Mesenchymal stem cell (in vitro differentiated cells and primary cell): ENCODE data around the gene C21orf58.

Source experiments
- DNase-seq: peaks from one replicate; pipeline ENCODE4 v3.0.0-alpha.2; 2013
- H2AFZ ChIP-seq: one replicate; pipeline ENCODE4 v1.6.1; 2013; ENCODE audit warnings: low read depth, mild to moderate bottlenecking, control low read depth, inconsistent platforms, low read length, moderate library complexity
- H2AK5ac ChIP-seq: 2 replicates; pipeline ENCODE4 v1.6.1; 2013; ENCODE audit warnings: low read length, moderate library complexity, mild to moderate bottlenecking, inconsistent platforms; ENCODE audit not compliant: severe bottlenecking
- H2BK120ac ChIP-seq: one replicate; pipeline ENCODE4 v1.6.1; 2013; ENCODE audit warnings: low read depth, mild to moderate bottlenecking, inconsistent platforms, low read length, moderate library complexity
- H2BK12ac ChIP-seq, 2 experiments: one replicate each; pipeline ENCODE4 v1.6.1; 2013; ENCODE audit warnings: inconsistent platforms in 2 of 2, low read length in 2 of 2, mild to moderate bottlenecking in 2 of 2, moderate library complexity in 2 of 2, control low read depth in 1 of 2
- H2BK15ac ChIP-seq: one replicate; pipeline ENCODE4 v1.6.1; 2013; ENCODE audit warnings: mild to moderate bottlenecking, low read depth, inconsistent platforms; ENCODE audit not compliant: poor library complexity, severe bottlenecking
- H2BK5ac ChIP-seq: 2 replicates; pipeline ENCODE4 v1.6.1; 2013; ENCODE audit warnings: low read depth, mild to moderate bottlenecking, low read length, control low read depth, inconsistent platforms; ENCODE audit not compliant: poor library complexity, severe bottlenecking
- H3K14ac ChIP-seq, 2 experiments: one replicate each; pipeline ENCODE4 v1.6.1; 2013; ENCODE audit warnings: inconsistent platforms in 2 of 2, low read length in 2 of 2, control low read depth in 1 of 2, mild to moderate bottlenecking in 1 of 2, moderate library complexity in 1 of 2
- H3K18ac ChIP-seq, 2 experiments: one replicate each; pipeline ENCODE4 v1.6.1; 2013; ENCODE audit warnings: inconsistent platforms in 2 of 2, low read length in 2 of 2, control low read depth in 1 of 2, low read depth in 1 of 2, mild to moderate bottlenecking in 1 of 2
- H3K23ac ChIP-seq, 2 experiments: one replicate each; pipeline ENCODE4 v1.6.1; 2013; ENCODE audit warnings: inconsistent platforms in 2 of 2, low read length in 2 of 2, mild to moderate bottlenecking in 2 of 2, moderate library complexity in 2 of 2, control low read depth in 1 of 2
- H3K27ac ChIP-seq: 2 replicates; pipeline ENCODE4 v1.5.1; 2013; ENCODE audit warnings: mild to moderate bottlenecking, moderate library complexity, low read length, control low read depth, inconsistent platforms; ENCODE audit not compliant: poor library complexity, severe bottlenecking
- H3K27me3 ChIP-seq, 2 experiments: 2 replicates each; pipeline versions ENCODE4 v1.6.1 to v1.7.0; 2013; ENCODE audit warnings: low read length in 2 of 2, mild to moderate bottlenecking in 2 of 2, moderate library complexity in 2 of 2, control low read depth in 1 of 2, inconsistent platforms in 1 of 2; ENCODE audit not compliant: control insufficient read depth in 1 of 2, insufficient read depth in 1 of 2
- H3K36me3 ChIP-seq, 2 experiments: 2 replicates each; pipeline versions ENCODE4 v1.6.1 to v1.7.0; 2013; ENCODE audit warnings: low read length in 2 of 2, control low read depth in 1 of 2, inconsistent platforms in 1 of 2, low read depth in 1 of 2, mild to moderate bottlenecking in 1 of 2; ENCODE audit not compliant: insufficient read depth in 2 of 2, control insufficient read depth in 1 of 2
- H3K4ac ChIP-seq, 2 experiments: one replicate each; pipeline ENCODE4 v1.6.1; 2013; ENCODE audit warnings: inconsistent platforms in 2 of 2, low read length in 2 of 2, mild to moderate bottlenecking in 2 of 2, moderate library complexity in 2 of 2, control low read depth in 1 of 2, low read depth in 1 of 2
- H3K4me1 ChIP-seq: 2 replicates; pipeline ENCODE4 v1.6.1; 2013; ENCODE audit warnings: low read depth, low read length, control low read depth; ENCODE audit not compliant: control insufficient read depth, insufficient read depth
- H3K4me2 ChIP-seq: 2 replicates; pipeline ENCODE4 v1.6.1; 2013; ENCODE audit warnings: low read length, mild to moderate bottlenecking, inconsistent platforms; ENCODE audit not compliant: poor library complexity, severe bottlenecking
- H3K4me3 ChIP-seq, 2 experiments: 2 replicates each; pipeline versions ENCODE4 v1.5.1 to v1.7.0; 2013; ENCODE audit warnings: low read length in 2 of 2, mild to moderate bottlenecking in 2 of 2, control low read depth in 1 of 2, low read depth in 1 of 2; ENCODE audit not compliant: insufficient read depth in 1 of 2
- H3K79me1 ChIP-seq: replicated peaks from 2 replicates; pipeline ENCODE4 v1.6.1; 2013; ENCODE audit warnings: mild to moderate bottlenecking, control low read depth, low read length, inconsistent platforms; ENCODE audit not compliant: poor library complexity, severe bottlenecking
- H3K9ac ChIP-seq: 2 replicates; pipeline ENCODE4 v1.7.0; 2013; ENCODE audit warnings: mild to moderate bottlenecking, low read length, moderate library complexity
- H3K9me3 ChIP-seq: 2 replicates; pipeline ENCODE4 v1.7.0; 2013; ENCODE audit warnings: mild to moderate bottlenecking, low read length; ENCODE audit not compliant: control insufficient read depth
- H4K8ac ChIP-seq: one replicate; pipeline ENCODE4 v1.6.1; 2013; ENCODE audit warnings: inconsistent platforms, mild to moderate bottlenecking, low read length, moderate library complexity
- H4K91ac ChIP-seq: one replicate; pipeline ENCODE4 v1.6.1; 2013; ENCODE audit warnings: mild to moderate bottlenecking, low read length, inconsistent platforms
- WGBS: methylation state at CpG from one replicate; pipeline ENCODE4 v1.1.7; 2013; ENCODE audit warnings: mixed read lengths; 5-methylcytosine and 5-hydroxymethylcytosine counted together

The C21orf58 gene

GRCh38 chr21:46336603-46337002, 12.9 kb upstream of the C21orf58 start:
- no peak overlapping the region for H3K14ac ChIP-seq
- no peaks in the 10 kb centered on the region for H3K9me3 ChIP-seq
- H3K27ac ChIP-seq: no peak overlapping the region
- no peak overlapping the region for H4K91ac ChIP-seq
- no peak overlapping the region for H3K9ac ChIP-seq
- no peak overlapping the region for H3K4ac ChIP-seq
- DNase-seq: no peak
- H3K4me2 ChIP-seq: no peak overlapping the region
- no peak overlapping the region for H2BK5ac ChIP-seq
- 93% methylated on average over 1 of the region's 3 CpGs for WGBS
- H3K18ac ChIP-seq: no peak overlapping the region
- H3K4me1 ChIP-seq: no peaks in the 10 kb centered on the region
- no peak overlapping the region for H2BK12ac ChIP-seq
- H3K36me3 ChIP-seq: peaks cover 41 to 63% of the 10 kb centered on the region in 2 experiments
- no peak overlapping the region for H4K8ac ChIP-seq
- H3K79me1 ChIP-seq: peaks cover 39% of the 10 kb centered on the region
- H2BK120ac ChIP-seq: no peak overlapping the region
- no peak overlapping the region for H3K4me3 ChIP-seq
- no peak overlapping the region for H2BK15ac ChIP-seq
- no peak overlapping the region for H3K23ac ChIP-seq
- H2AK5ac ChIP-seq: no peak overlapping the region
- no peaks in the 10 kb centered on the region for H3K27me3 ChIP-seq
- H2AFZ ChIP-seq: no peak overlapping the region

- no peak overlapping the region for H2AFZ ChIP-seq
- peaks cover 38 to 71% of the 10 kb centered on the region in 2 experiments for H3K36me3 ChIP-seq
- H2BK15ac ChIP-seq: no peak overlapping the region
- no peak overlapping the region for H4K8ac ChIP-seq
- H3K27ac ChIP-seq: no peak overlapping the region
- no peak overlapping the region for H2BK5ac ChIP-seq
- WGBS: 93% methylated on average over 12 of the region's 12 CpGs
- no peaks in the 10 kb centered on the region for H3K27me3 ChIP-seq
- no peaks in the 10 kb centered on the region for H3K4me1 ChIP-seq
- H3K4me3 ChIP-seq: no peak overlapping the region
- no peaks in the 10 kb centered on the region for H3K9me3 ChIP-seq
- H3K79me1 ChIP-seq: peaks cover 39% of the 10 kb centered on the region
- no peak overlapping the region for H4K91ac ChIP-seq
- H3K4ac ChIP-seq: no peak overlapping the region
- H3K14ac ChIP-seq: no peak overlapping the region
- no peak overlapping the region for H3K4me2 ChIP-seq
- no peak overlapping the region for H3K23ac ChIP-seq
- H3K18ac ChIP-seq: no peak overlapping the region
- no peak overlapping the region for H2BK120ac ChIP-seq
- H3K9ac ChIP-seq: no peak overlapping the region
- DNase-seq: no peak
- H2AK5ac ChIP-seq: no peak overlapping the region
- no peak overlapping the region for H2BK12ac ChIP-seq
Measured at GRCh38 chr21:46334351-46335140, 10.9 kb upstream of the C21orf58 start.

- no peak overlapping the region for H2BK12ac ChIP-seq
- no peak overlapping the region for H3K14ac ChIP-seq
- no peak overlapping the region for H3K23ac ChIP-seq
- no peak for DNase-seq
- H3K9ac ChIP-seq: no peak overlapping the region
- no peak overlapping the region for H2BK120ac ChIP-seq
- H4K91ac ChIP-seq: no peak overlapping the region
- H3K4me2 ChIP-seq: no peak overlapping the region
- H3K18ac ChIP-seq: no peak overlapping the region
- H2AK5ac ChIP-seq: no peak overlapping the region
- H2BK5ac ChIP-seq: no peak overlapping the region
- H3K4me1 ChIP-seq: peaks cover 4% of the 10 kb centered on the region
- H3K9me3 ChIP-seq: no peaks in the 10 kb centered on the region
- peaks cover 22 to 51% of the 10 kb centered on the region in 2 experiments for H3K36me3 ChIP-seq
- H3K4ac ChIP-seq: no peak overlapping the region
- no peak overlapping the region for H2AFZ ChIP-seq
- WGBS: 93% methylated on average over 1 of the region's 2 CpGs
- H3K79me1 ChIP-seq: peaks cover 32% of the 10 kb centered on the region
- H3K27me3 ChIP-seq: no peaks in the 10 kb centered on the region
- no peak overlapping the region for H3K27ac ChIP-seq
- H4K8ac ChIP-seq: no peak overlapping the region
- no peak overlapping the region for H3K4me3 ChIP-seq
- H2BK15ac ChIP-seq: no peak overlapping the region
Measured at GRCh38 chr21:46329796-46330195, 6.1 kb upstream of the C21orf58 start.

GRCh38 chr21:46328151-46328550, 4.5 kb upstream of the C21orf58 start:
- Histone ChIP-seq H2BK12ac (no peak overlapping the region), H3K4me2 (no peak overlapping the region), H3K14ac (no peak overlapping the region), H4K8ac (no peak overlapping the region), H3K4me1 (peaks cover 4% of the 10 kb centered on the region), H4K91ac (no peak overlapping the region), H2AK5ac (no peak overlapping the region), H3K27ac (no peak overlapping the region), H3K9ac (no peak overlapping the region), H3K79me1 (peaks cover 31% of the 10 kb centered on the region), H3K18ac (no peak overlapping the region), H2BK15ac (no peak overlapping the region), H3K36me3 (peaks cover 16 to 45% of the 10 kb centered on the region in 2 experiments), H2BK5ac (no peak overlapping the region), H3K23ac (no peak overlapping the region), H3K4me3 (no peak overlapping the region), H3K9me3 (no peaks in the 10 kb centered on the region), H3K4ac (no peak overlapping the region), H3K27me3 (no peaks in the 10 kb centered on the region), H2AFZ (no peak overlapping the region), H2BK120ac (no peak overlapping the region)
- no peak for DNase-seq
- WGBS: 80% methylated on average over 5 of the region's 5 CpGs
